IPS DF 6.9 (cell line): ENCODE measurements around the gene HGF.

Source experiments
- DNase-seq: peaks from one replicate; pipeline ENCODE4 v3.0.0-alpha.2; 2013; ENCODE audit warnings: low read depth, low spot score
- H3K27ac ChIP-seq: one replicate; pipeline ENCODE4 v1.5.1; 2013; ENCODE audit warnings: low read length, control low read depth
- H3K27me3 ChIP-seq: 2 replicates; pipeline ENCODE4 v1.6.1; 2013; ENCODE audit warnings: mild to moderate bottlenecking, low read length; ENCODE audit not compliant: control insufficient read depth, insufficient read depth
- H3K36me3 ChIP-seq: 2 replicates; pipeline ENCODE4 v1.6.1; 2013; ENCODE audit warnings: low read length; ENCODE audit not compliant: control insufficient read depth, insufficient read depth
- H3K4me1 ChIP-seq: 2 replicates; pipeline ENCODE4 v1.6.1; 2013; ENCODE audit warnings: low read length; ENCODE audit not compliant: control insufficient read depth, insufficient read depth
- H3K4me3 ChIP-seq: 2 replicates; pipeline ENCODE4 v1.5.1; 2013; ENCODE audit warnings: mild to moderate bottlenecking, low read length
- H3K9me3 ChIP-seq: 2 replicates; pipeline ENCODE4 v1.6.1; 2013; ENCODE audit warnings: low read length, inconsistent platforms; ENCODE audit not compliant: control insufficient read depth, insufficient read depth
- WGBS: extraction: QIAGEN DNeasy Blood & Tissue Kit; methylation state at CpG from one replicate; pipeline ENCODE4 v1.1.7; 2013; ENCODE audit warnings: mixed read lengths, missing lambda C conversion rate; ENCODE audit not compliant: insufficient read length, insufficient coverage; 5-methylcytosine and 5-hydroxymethylcytosine counted together

The HGF gene

DNA sequence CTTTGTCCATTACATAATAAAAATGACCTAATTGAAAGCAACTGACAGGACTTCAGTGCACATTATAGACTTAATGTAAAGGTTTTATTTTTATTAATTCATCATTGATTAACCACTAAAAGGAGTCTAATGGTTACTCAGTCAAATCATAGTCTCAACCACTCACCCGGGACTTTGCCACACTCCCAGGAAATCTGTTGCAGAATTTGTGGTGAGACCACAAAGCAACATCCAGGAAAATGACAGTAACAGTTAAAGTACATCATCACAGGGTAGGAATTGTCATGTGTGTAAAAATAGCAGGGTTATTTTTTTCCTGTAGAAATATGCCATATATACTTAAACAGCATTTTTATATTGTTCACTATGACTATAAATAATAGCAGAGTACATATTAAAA, 6.3 kb upstream of the HGF start:
- Histone ChIP-seq H3K36me3 (no peaks in the 10 kb centered on the region), H3K4me1 (no peaks in the 10 kb centered on the region), H3K4me3 (no peak overlapping the region), H3K27me3 (no peaks in the 10 kb centered on the region), H3K27ac (no peak overlapping the region), H3K9me3 (no peaks in the 10 kb centered on the region)
- no CpG with 5 or more reads among the region's 1 CpG for WGBS
- DNase-seq = no peak

DNA sequence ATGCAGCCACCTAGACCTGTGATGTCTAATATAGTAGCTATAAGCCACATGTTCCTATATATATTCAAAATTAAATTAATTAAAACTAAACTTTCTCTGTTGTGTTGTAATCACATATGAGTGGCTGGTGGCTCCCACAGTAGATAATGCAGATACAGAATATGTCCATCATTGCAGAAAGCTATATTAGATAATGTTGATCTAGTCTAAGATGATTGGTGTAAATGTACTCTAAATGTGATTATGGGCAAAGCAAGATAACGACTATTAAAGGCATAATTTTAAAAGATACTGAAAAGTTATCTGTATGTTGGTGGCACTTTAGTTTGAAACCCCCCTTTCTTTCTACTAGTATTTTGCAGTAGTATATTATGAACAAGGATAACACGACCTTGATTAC, 5.7 kb upstream of the HGF start:
- Histone ChIP-seq H3K27ac (no peak overlapping the region), H3K36me3 (no peaks in the 10 kb centered on the region), H3K4me1 (no peaks in the 10 kb centered on the region), H3K27me3 (no peaks in the 10 kb centered on the region), H3K4me3 (no peak overlapping the region), H3K9me3 (no peaks in the 10 kb centered on the region)
- no CpG with 5 or more reads among the region's 2 CpGs for WGBS
- DNase-seq = no peak

DNA sequence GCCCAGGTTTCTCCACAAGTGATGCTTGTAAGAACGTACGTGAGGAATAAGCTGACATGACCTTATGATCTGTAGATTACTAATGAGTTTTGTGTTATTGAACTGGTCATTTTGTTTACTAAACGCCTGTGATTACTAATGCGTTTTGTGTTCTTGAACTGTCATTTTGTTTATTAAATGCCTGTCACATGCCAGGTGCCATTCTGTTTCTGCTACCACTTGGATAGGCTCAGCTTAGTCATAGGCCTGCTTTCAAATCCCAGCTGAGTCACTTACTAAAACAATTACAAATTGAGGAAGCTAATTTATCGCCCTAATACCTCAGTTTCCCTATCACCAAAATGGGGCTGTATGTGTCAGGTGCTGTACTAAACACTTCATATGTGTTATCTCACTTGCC, 4.7 kb upstream of the HGF start:
- H3K4me3 ChIP-seq = no peak overlapping the region
- no peaks in the 10 kb centered on the region for H3K9me3 ChIP-seq
- DNase-seq = no peak
- WGBS = no CpG with 5 or more reads among the region's 5 CpGs
- peaks cover 5% of the 10 kb centered on the region; the same call in 1 of the 2 replicates for H3K4me1 ChIP-seq
- H3K27ac ChIP-seq = no peak overlapping the region
- H3K36me3 ChIP-seq = no peaks in the 10 kb centered on the region
- no peaks in the 10 kb centered on the region for H3K27me3 ChIP-seq

DNA sequence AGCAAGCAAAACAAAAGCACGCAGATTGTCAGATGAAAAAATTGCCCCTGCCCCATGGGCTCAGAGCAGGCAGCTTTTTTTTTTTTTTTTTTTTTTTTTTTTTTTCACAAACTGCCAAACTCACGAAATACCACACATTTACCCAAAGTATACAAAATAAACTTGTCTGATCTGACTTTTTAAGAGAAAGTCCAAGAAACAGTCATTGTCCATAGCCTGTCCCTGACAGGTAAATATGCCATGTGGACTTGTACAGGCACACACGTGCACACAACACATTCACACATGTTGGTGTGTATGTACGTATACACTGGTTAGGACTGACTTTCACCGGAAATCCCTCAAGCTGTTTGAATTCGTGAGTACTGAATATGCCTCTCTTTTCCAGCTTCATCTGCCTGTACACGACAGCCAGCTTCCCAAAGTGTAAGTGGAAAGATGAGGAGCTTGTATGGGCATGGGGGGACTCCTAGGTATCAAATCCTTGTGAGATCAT, 929 bp upstream of the HGF start:
- Histone ChIP-seq H3K27ac (no peak overlapping the region), H3K36me3 (no peaks in the 10 kb centered on the region), H3K27me3 (no peaks in the 10 kb centered on the region), H3K9me3 (no peaks in the 10 kb centered on the region), H3K4me3 (no peak overlapping the region), H3K4me1 (peaks cover 5% of the 10 kb centered on the region; the same call in 1 of the 2 replicates)
- DNase-seq = no peak
- WGBS = 100% methylated on average over 1 of the region's 7 CpGs

DNA sequence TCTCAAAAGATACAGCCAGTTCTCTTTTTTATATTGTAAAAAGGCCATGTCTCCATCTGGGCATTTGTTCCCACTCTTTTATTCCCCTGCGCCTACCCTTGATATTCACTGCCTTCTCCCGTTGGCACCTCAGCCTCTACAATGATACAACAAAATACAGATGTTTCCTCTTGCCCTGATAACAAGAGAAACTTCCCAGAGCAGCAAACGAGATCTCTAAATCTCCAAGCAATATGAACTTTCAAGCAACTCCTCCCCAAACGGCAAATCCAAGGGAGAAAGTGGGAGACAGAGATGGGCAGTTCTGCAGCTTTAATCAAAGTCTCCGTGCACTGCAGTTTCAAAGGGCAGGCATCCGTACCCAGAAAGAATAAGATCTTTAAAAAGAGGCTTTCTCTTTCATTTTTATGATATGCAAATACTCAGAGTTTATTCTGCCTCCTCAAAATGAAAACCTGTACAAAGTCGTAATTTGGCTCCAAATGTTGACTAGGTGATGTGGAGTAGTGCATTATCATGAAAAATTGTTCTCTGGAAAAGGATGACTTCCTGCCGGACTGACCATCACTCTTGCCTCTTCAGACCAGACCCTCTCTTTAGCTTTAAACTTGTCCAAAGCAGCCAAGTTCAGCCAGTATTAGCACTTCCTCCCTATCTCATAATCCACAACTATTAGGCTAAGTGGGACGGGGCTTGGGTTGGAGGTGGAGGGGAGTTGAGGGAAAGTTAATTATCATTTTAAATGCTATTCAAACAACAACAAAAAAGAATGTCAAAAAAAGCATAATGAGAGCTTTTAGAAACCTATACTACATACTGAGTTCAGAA, 682 bp downstream of the HGF start:
- DNase-seq = no peak
- Histone ChIP-seq H3K27ac (no peak overlapping the region), H3K36me3 (no peaks in the 10 kb centered on the region), H3K9me3 (no peaks in the 10 kb centered on the region), H3K4me3 (no peak overlapping the region), H3K27me3 (no peaks in the 10 kb centered on the region), H3K4me1 (peaks cover 5% of the 10 kb centered on the region; the same call in 1 of the 2 replicates)
- WGBS = no CpG with 5 or more reads among the region's 9 CpGs

DNA sequence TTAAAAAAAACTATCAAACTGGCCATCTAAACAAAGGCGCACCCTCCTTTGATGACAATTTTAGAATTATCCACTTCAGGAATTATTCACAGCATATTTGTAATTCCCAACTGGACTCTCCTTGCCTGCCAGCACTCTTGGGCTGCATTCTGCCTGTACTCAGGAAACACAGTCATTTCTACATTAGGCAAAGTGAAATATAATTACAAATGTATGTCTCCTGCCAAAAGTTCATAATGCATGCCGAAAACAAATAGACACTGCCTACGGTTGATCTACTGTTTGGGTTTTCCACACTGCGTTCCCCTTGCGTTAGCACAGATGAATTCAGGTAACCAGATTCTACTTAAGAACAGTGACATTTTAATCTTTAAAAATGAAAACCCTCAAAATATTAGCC, 1.9 kb downstream of the HGF start:
- no peak overlapping the region for H3K4me3 ChIP-seq
- WGBS = no CpG with 5 or more reads among the region's 5 CpGs
- no peak overlapping the region for H3K27ac ChIP-seq
- peaks cover 5% of the 10 kb centered on the region; the same call in 1 of the 2 replicates for H3K4me1 ChIP-seq
- H3K36me3 ChIP-seq = no peaks in the 10 kb centered on the region
- DNase-seq = no peak
- no peaks in the 10 kb centered on the region for H3K27me3 ChIP-seq
- no peaks in the 10 kb centered on the region for H3K9me3 ChIP-seq

DNA sequence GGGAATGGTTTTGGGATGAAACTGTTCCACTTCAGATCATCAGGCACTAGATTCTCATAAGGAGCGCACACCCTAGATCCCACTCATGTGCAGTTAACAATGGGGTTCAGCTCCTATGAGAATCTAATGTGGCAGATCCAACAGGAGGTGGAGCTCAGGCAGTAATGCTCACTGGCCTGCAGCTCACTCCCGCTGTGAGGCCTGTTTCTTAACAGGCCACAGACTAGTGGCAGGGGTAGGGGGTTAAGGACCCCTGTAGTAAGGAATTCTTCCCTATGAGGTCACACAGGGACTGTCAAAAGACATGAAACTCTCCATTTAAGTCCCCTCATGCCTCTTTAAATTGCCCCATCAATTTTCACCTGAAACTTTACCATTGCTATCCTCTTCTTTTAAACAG, 8.0 kb downstream of the HGF start:
- no CpG with 5 or more reads among the region's 2 CpGs for WGBS
- DNase-seq = no peak
- no peak overlapping the region for H3K27ac ChIP-seq
- H3K36me3 ChIP-seq = no peaks in the 10 kb centered on the region
- H3K27me3 ChIP-seq = no peaks in the 10 kb centered on the region
- H3K4me1 ChIP-seq = no peaks in the 10 kb centered on the region; the same call in 1 of the 2 replicates
- no peaks in the 10 kb centered on the region for H3K9me3 ChIP-seq
- H3K4me3 ChIP-seq = no peak overlapping the region

DNA sequence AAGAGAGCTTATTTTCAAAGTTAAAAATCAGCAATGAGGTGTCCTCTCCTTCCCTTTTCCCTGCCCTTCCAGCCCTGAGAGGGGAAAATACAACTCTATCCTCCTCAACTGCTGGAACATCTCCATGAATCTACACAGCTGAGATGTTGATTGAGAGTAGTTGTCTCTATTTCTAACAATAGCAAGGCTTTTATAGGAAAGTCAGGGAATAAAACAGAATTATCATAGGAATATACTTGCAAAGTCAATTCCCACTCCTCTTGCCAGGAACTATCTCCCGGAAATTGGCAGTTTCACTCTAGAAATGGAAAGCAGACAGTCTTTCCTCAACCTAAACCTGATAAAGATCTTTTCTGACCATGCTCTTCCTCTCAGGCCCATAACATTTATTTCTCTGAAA, 8.8 kb downstream of the HGF start:
- no CpG with 5 or more reads among the region's 1 CpG for WGBS
- Histone ChIP-seq H3K4me3 (no peak overlapping the region), H3K36me3 (no peaks in the 10 kb centered on the region), H3K9me3 (no peaks in the 10 kb centered on the region), H3K4me1 (no peaks in the 10 kb centered on the region; the same call in 1 of the 2 replicates), H3K27ac (no peak overlapping the region), H3K27me3 (no peaks in the 10 kb centered on the region)
- no peak for DNase-seq

DNA sequence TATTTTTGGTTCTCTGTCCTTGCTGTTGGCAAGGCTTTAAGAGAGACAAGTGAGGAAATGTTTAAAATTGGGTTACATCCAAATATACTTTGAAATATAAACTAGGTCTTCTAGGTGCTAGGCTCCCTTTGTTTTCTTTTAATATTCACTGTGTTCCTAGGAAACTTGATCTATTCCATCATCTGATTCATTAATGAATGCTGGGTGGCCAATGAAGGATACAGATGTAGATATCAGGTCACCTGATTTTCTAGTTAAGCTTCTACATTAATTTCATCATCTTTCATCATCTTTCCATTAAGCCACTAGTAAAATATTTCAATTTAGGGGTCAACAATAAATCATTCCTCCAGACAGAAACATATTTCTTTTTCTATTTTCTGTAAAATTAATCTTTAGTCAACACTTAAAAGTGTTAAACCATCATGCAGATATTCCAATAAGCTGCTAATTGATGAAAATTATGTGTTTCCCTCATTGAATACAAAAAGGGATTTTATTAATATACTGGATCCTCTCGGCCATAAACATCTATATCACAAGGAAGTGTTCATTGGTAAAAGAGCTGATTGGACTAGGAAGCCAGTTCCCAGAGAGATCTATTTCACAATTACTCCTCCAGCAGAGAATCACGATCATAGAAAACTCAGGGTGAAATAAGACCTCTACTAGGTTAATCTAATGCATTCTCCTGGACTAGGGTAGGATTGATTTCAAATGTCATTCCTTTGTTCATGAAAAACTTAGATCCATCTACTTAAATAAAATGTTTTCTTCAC, 14.7 kb downstream of the HGF start:
- peaks cover 3% of the 10 kb centered on the region; the same call in 1 of the 2 replicates for H3K4me1 ChIP-seq
- H3K36me3 ChIP-seq = no peaks in the 10 kb centered on the region; the same call in 1 of the 2 replicates
- DNase-seq = no peak
- no peak overlapping the region for H3K27ac ChIP-seq
- H3K27me3 ChIP-seq = no peaks in the 10 kb centered on the region
- WGBS = no CpG with 5 or more reads among the region's 2 CpGs
- no peak overlapping the region for H3K4me3 ChIP-seq
- H3K9me3 ChIP-seq = no peaks in the 10 kb centered on the region

DNA sequence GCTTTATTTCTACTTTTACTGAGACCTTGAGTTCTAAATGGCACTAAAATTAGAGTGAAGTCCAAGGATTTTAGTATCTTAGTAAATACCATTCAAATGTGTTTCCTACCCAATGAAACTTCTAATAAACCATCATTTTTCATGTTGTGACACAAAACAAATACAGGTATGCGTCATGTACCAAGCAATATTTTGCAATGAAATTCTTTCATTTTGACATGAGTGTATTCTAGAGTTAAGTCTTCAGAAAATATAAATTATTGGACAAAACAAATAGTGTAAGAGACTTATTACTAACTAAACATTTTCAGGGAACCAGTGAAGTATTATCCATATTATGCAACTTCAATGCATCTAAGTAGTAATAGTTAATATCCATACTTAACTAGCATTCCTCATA, 16.5 kb downstream of the HGF start:
- no CpG with 5 or more reads among the region's 1 CpG for WGBS
- no peak for DNase-seq
- H3K4me1 ChIP-seq = peaks cover 3% of the 10 kb centered on the region; the same call in 1 of the 2 replicates
- no peaks in the 10 kb centered on the region for H3K27me3 ChIP-seq
- H3K9me3 ChIP-seq = no peaks in the 10 kb centered on the region
- no peak overlapping the region for H3K4me3 ChIP-seq
- no peak overlapping the region for H3K27ac ChIP-seq
- no peaks in the 10 kb centered on the region; the same call in 1 of the 2 replicates for H3K36me3 ChIP-seq
